T-helper 1 cell treated with Interleukin-12 subunit alpha and Interleukin-12 subunit beta and Interleukin-4 antibody, amounts not matched to agents 30 ng/mL and 1 ng/mL, for 36 hours (primary cell): Measurements from ENCODE around the gene GLT8D2. TPM values are rescaled to one million over a fixed set of nuclear protein-coding genes. Genes with fewer than 3 reads are reported as not detected.

Experiments used
- intact Hi-C: fragments of 100-400 bp; cut with micrococcal nuclease; formaldehyde crosslinking; loops from one replicate; pipeline ENCODE4 v1.15.1; 2024
- total RNA-seq: library from RNA; stranded (reverse); gene quantifications from 2 replicates; pipeline ENCODE4 v1.2.3, GENCODE V29; 2022

GLT8D2 gene
- total RNA-seq, 1 donor from 2014 or later = 0.12 TPM

- intact Hi-C loops = loop anchor here (1.0 to 2.0 kb wide), 11 partner anchors 8 to 1374 kb away; partner anchors contain the start of genes APPL2, C12orf75, HCFC2 and NT5DC3
Measured at GRCh38 chr12:103956509-103957027, 93.4 kb downstream of the GLT8D2 start.

GRCh38 chr12:103955811-103956508, 94.0 kb downstream of the GLT8D2 start:
- intact Hi-C loops = loop anchor here (2.0 kb wide), 4 partner anchors 109 to 1375 kb away; partner anchors contain the start of genes C12orf75 and HCFC2

GRCh38 chr12:103952497-103952896, 97.5 kb downstream of the GLT8D2 start:
- intact Hi-C loops = no loop called here

GRCh38 chr12:103948746-103949406, 101.1 kb downstream of the GLT8D2 start:
- intact Hi-C loops = loop anchor here (1.0 kb wide), 1 partner anchor 8 kb away; a partner anchor contains a TSS

- intact Hi-C loops = loop anchor here (1.0 kb wide), 1 partner anchor 9 kb away; a partner anchor contains a TSS
Measured at GRCh38 chr12:103947871-103948555, 102.0 kb downstream of the GLT8D2 start.

- intact Hi-C loops = no loop called here
Measured at GRCh38 chr12:103944964-103945363, 105.0 kb downstream of the GLT8D2 start.

Other genes with a start within 250 kb of the GLT8D2 start
- 4.7 and 5.6 TPM in 2 replicates for gene NT5DC3, start 209.0 kb downstream of the GLT8D2 start, total RNA-seq
- 525 and 530 TPM in 2 replicates for gene HSP90B1, start 119.8 kb downstream of the GLT8D2 start, total RNA-seq
- 52.5 and 55.4 TPM in 2 replicates for gene TDG, start 84.3 kb downstream of the GLT8D2 start, total RNA-seq
- 17.7 and 18.5 TPM in 2 replicates for gene HCFC2, start 14.3 kb upstream of the GLT8D2 start, total RNA-seq
- gene NFYB, start 88.0 kb upstream of the GLT8D2 start, total RNA-seq = 18.4 and 19.5 TPM in 2 replicates
- 88.5 and 94.7 TPM in 2 replicates for gene TXNRD1, start 165.6 kb upstream of the GLT8D2 start, total RNA-seq